ENCODE data around the gene ADAMTS18. TPM values are rescaled to one million over a fixed set of nuclear protein-coding genes. Genes with fewer than 3 reads are reported as not detected.

The ADAMTS18 gene
- total RNA-seq, 2 donors from 2014 or later: 0.52 to 2.6 TPM

- DNase-seq: peak in 2 of 4 donors; percentile 10 to 11
- 23 to 27% methylated on average over 2 of the region's 2 CpGs for WGBS, 2 donors
Observed at GRCh38 chr16:77402672-77403071, 32.2 kb downstream of the ADAMTS18 start.

GRCh38 chr16:77402118-77402517, 32.7 kb downstream of the ADAMTS18 start:
- H3K27ac ChIP-seq: peak overlapping the region in 1 of 4 donors; percentile 56
- intact Hi-C loops (cut with DNase I): no loop called here
- H3K4me3 ChIP-seq: no peak overlapping the region
- no peak for ATAC-seq
- 69% methylated on average over 6 of the region's 6 CpGs for WGBS, 2 donors
- peak in 2 of 4 donors; percentile 4 to 11 for DNase-seq
- no peaks in the 10 kb centered on the region for H3K36me3 ChIP-seq (replicated peaks in 1 of 2; ENCODE audit: insufficient read depth in 1 of 2, low read depth in 2 of 2)
- no peaks in the 10 kb centered on the region for H3K9me3 ChIP-seq
- TF ChIP-seq POLR2A (IDR thresholded peaks at IDR 0.05) (no peak), CTCF (IDR thresholded peaks at IDR 0.05) (no peak)
- no peaks in the 10 kb centered on the region for H3K27me3 ChIP-seq
- no peaks in the 10 kb centered on the region for H3K4me1 ChIP-seq

More at GRCh38 chr16:77402672-77403071, 32.2 kb downstream of the ADAMTS18 start:
- Histone ChIP-seq H3K4me1 (no peaks in the 10 kb centered on the region), H3K27ac (peak overlapping the region in 1 of 4 donors; percentile 56), H3K4me3 (no peak overlapping the region), H3K36me3 (replicated peaks in 1 of 2; ENCODE audit: insufficient read depth in 1 of 2, low read depth in 2 of 2) (no peaks in the 10 kb centered on the region), H3K9me3 (no peaks in the 10 kb centered on the region), H3K27me3 (no peaks in the 10 kb centered on the region)
- no peak for ATAC-seq
- TF ChIP-seq POLR2A (IDR thresholded peaks at IDR 0.05) (no peak), CTCF (IDR thresholded peaks at IDR 0.05) (no peak)
- intact Hi-C loops (cut with DNase I): no loop called here

- Histone ChIP-seq H3K27me3 (no peaks in the 10 kb centered on the region), H3K4me3 (no peak overlapping the region)
Observed at GRCh38 chr16:77399546-77399945, 35.3 kb downstream of the ADAMTS18 start.

GRCh38 chr16:77399066-77399465, 35.8 kb downstream of the ADAMTS18 start:
- Histone ChIP-seq H3K36me3 (replicated peaks in 1 of 2; ENCODE audit: insufficient read depth in 1 of 2, low read depth in 2 of 2) (no peaks in the 10 kb centered on the region), H3K4me3 (no peak overlapping the region), H3K9me3 (no peaks in the 10 kb centered on the region), H3K27me3 (no peaks in the 10 kb centered on the region), H3K4me1 (no peaks in the 10 kb centered on the region), H3K27ac (no peak overlapping the region)
- TF ChIP-seq CTCF (IDR thresholded peaks at IDR 0.05): no peak
- TF ChIP-seq POLR2A (IDR thresholded peaks at IDR 0.05): no peak
- 56 to 88% methylated on average over 1 of the region's 1 CpG for WGBS, 2 donors
- intact Hi-C loops (cut with DNase I): no loop called here
- ATAC-seq (no peak), DNase-seq (no peak)

More at GRCh38 chr16:77399546-77399945, 35.3 kb downstream of the ADAMTS18 start:
- 67 to 71% methylated on average over 2 of the region's 2 CpGs for WGBS, 2 donors
- H3K9me3 ChIP-seq: no peaks in the 10 kb centered on the region
- H3K36me3 ChIP-seq (replicated peaks in 1 of 2; ENCODE audit: insufficient read depth in 1 of 2, low read depth in 2 of 2): no peaks in the 10 kb centered on the region
- TF ChIP-seq CTCF (IDR thresholded peaks at IDR 0.05): no peak
- no peak for TF ChIP-seq POLR2A (IDR thresholded peaks at IDR 0.05)
- ATAC-seq (no peak), DNase-seq (no peak)
- no peaks in the 10 kb centered on the region for H3K4me1 ChIP-seq
- no peak overlapping the region for H3K27ac ChIP-seq
- intact Hi-C loops (cut with DNase I): no loop called here

GRCh38 chr16:77398495-77398894, 36.3 kb downstream of the ADAMTS18 start:
- Histone ChIP-seq H3K36me3 (replicated peaks in 1 of 2; ENCODE audit: insufficient read depth in 1 of 2, low read depth in 2 of 2) (no peaks in the 10 kb centered on the region), H3K27ac (no peak overlapping the region), H3K9me3 (no peaks in the 10 kb centered on the region), H3K27me3 (no peaks in the 10 kb centered on the region), H3K4me3 (no peak overlapping the region), H3K4me1 (no peaks in the 10 kb centered on the region)
- DNase-seq (no peak), ATAC-seq (no peak)
- intact Hi-C loops (cut with DNase I): no loop called here
- TF ChIP-seq CTCF (IDR thresholded peaks at IDR 0.05) (no peak), POLR2A (IDR thresholded peaks at IDR 0.05) (no peak)
- WGBS, 2 donors: 45% methylated on average over 4 of the region's 4 CpGs

Measured in body of pancreas (tissue), 4 donors.